H9 (cell line): ENCODE results near the gene MRPL54. TPM values are rescaled to one million over a fixed set of nuclear protein-coding genes. Genes with fewer than 3 reads are reported as not detected.

ENCODE experiments used
- DNase-seq: peaks from one replicate; pipeline ENCODE4 v3.0.0-alpha.2; 2017
- H2AFZ ChIP-seq: one replicate; pipeline ENCODE4 v1.6.1; 2013; ENCODE audit warnings: mild to moderate bottlenecking, low read length, control low read depth, moderate library complexity
- H2AK5ac ChIP-seq: 2 replicates; pipeline ENCODE4 v1.6.1; 2013; ENCODE audit warnings: low read length, control low read depth, mixed read lengths; ENCODE audit not compliant: insufficient read length
- H2BK120ac ChIP-seq: one replicate; pipeline ENCODE4 v1.6.1; 2013; ENCODE audit warnings: low read depth, mild to moderate bottlenecking, low read length, control low read depth, inconsistent platforms; ENCODE audit not compliant: poor library complexity, severe bottlenecking
- H2BK12ac ChIP-seq: 2 replicates; pipeline ENCODE4 v1.6.1; 2013; ENCODE audit warnings: low read length, control low read depth, mixed read lengths, low read depth; ENCODE audit not compliant: insufficient read length
- H2BK15ac ChIP-seq: 2 replicates; pipeline ENCODE4 v1.6.1; 2013; ENCODE audit warnings: low read depth, low read length, control low read depth
- H2BK20ac ChIP-seq: one replicate; pipeline ENCODE4 v1.6.1; 2013; ENCODE audit warnings: low read depth, mild to moderate bottlenecking, low read length, control low read depth, inconsistent platforms; ENCODE audit not compliant: poor library complexity, severe bottlenecking
- H2BK5ac ChIP-seq: 2 replicates; pipeline ENCODE4 v1.6.1; 2013; ENCODE audit warnings: low read length, control low read depth, mixed read lengths; ENCODE audit not compliant: insufficient read length
- H3K14ac ChIP-seq: 2 replicates; pipeline ENCODE4 v1.6.1; 2013; ENCODE audit warnings: low read length, control low read depth; ENCODE audit not compliant: insufficient read depth
- H3K18ac ChIP-seq: 2 replicates; pipeline ENCODE4 v1.6.1; 2013; ENCODE audit warnings: low read depth, mild to moderate bottlenecking, mixed read lengths, low read length, control low read depth; ENCODE audit not compliant: insufficient read length
- H3K23ac ChIP-seq: 2 replicates; pipeline ENCODE4 v1.6.1; 2013; ENCODE audit warnings: low read length, control low read depth, mixed read lengths, low read depth; ENCODE audit not compliant: insufficient read length
- H3K23me2 ChIP-seq: 2 replicates; pipeline ENCODE4 v1.6.1; 2013; ENCODE audit warnings: low read depth, mild to moderate bottlenecking, mixed read lengths, low read length, control low read depth; ENCODE audit not compliant: insufficient read length, poor library complexity, severe bottlenecking
- H3K27ac ChIP-seq: 2 replicates; pipeline ENCODE4 v1.5.1; 2013; ENCODE audit warnings: low read length, control low read depth, mixed read lengths, low read depth; ENCODE audit not compliant: insufficient read length
- H3K27me3 ChIP-seq: 2 replicates; pipeline ENCODE4 v1.6.1; 2013; ENCODE audit warnings: low read length, control low read depth, inconsistent platforms; ENCODE audit not compliant: insufficient read depth
- H3K4ac ChIP-seq: 2 replicates; pipeline ENCODE4 v1.6.1; 2013; ENCODE audit warnings: low read depth, mild to moderate bottlenecking, control low read depth, inconsistent platforms, low read length, moderate library complexity
- H3K4me1 ChIP-seq: 2 replicates; pipeline ENCODE4 v1.6.1; 2013; ENCODE audit warnings: low read length, control low read depth, inconsistent platforms; ENCODE audit not compliant: insufficient read depth
- H3K4me2 ChIP-seq: 2 replicates; pipeline ENCODE4 v1.6.1; 2013; ENCODE audit warnings: low read length, control low read depth, mixed read lengths; ENCODE audit not compliant: insufficient read length, insufficient read depth
- H3K56ac ChIP-seq: 2 replicates; pipeline ENCODE4 v1.6.1; 2013; ENCODE audit warnings: low read depth, mild to moderate bottlenecking, mixed read lengths, low read length, control low read depth; ENCODE audit not compliant: insufficient read length
- H3K79me1 ChIP-seq: 2 replicates; pipeline ENCODE4 v1.6.1; 2013; ENCODE audit warnings: low read depth, mild to moderate bottlenecking, moderate library complexity, low read length, control low read depth, inconsistent platforms; ENCODE audit not compliant: insufficient read depth, poor library complexity, severe bottlenecking
- H3K79me2 ChIP-seq: 2 replicates; pipeline ENCODE4 v1.6.1; 2013; ENCODE audit warnings: low read length, control low read depth, inconsistent platforms; ENCODE audit not compliant: insufficient read depth
- H3K9ac ChIP-seq: 2 replicates; pipeline ENCODE4 v1.6.1; 2013; ENCODE audit warnings: low read length, control low read depth, mixed read lengths; ENCODE audit not compliant: insufficient read length; ENCODE audit errors: extremely low read depth
- H3K9me3 ChIP-seq: one replicate; pipeline ENCODE4 v1.6.1; 2013; ENCODE audit warnings: low read depth, low read length, inconsistent platforms; ENCODE audit not compliant: control insufficient read depth
- H3T11ph ChIP-seq: one replicate; pipeline ENCODE4 v1.6.1; 2013; ENCODE audit warnings: mild to moderate bottlenecking, low read length, control low read depth, inconsistent platforms
- H4K20me1 ChIP-seq: one replicate; pipeline ENCODE4 v1.6.1; 2013; ENCODE audit not compliant: control insufficient read depth, insufficient read length, insufficient read depth
- H4K5ac ChIP-seq: 2 replicates; pipeline ENCODE4 v1.6.1; 2013; ENCODE audit warnings: low read depth, mild to moderate bottlenecking, mixed read lengths, low read length, control low read depth; ENCODE audit not compliant: insufficient read length
- H4K8ac ChIP-seq: replicated peaks from 2 replicates; pipeline ENCODE4 v1.6.1; 2013; ENCODE audit warnings: low read length, control low read depth, mixed read lengths, low read depth; ENCODE audit not compliant: insufficient read length
- H4K91ac ChIP-seq: 2 replicates; pipeline ENCODE4 v1.6.1; 2013; ENCODE audit warnings: low read depth, mild to moderate bottlenecking, moderate library complexity, mixed read lengths, low read length, control low read depth; ENCODE audit not compliant: insufficient read length
- H3K27ac Mint-ChIP-seq, 3 experiments: 2 replicates in 2 of 3; 3 replicates in 1 of 3; pipeline ENCODE4 v1.8.0; 2020 to 2021; ENCODE audit warnings: mixed read lengths in 3 of 3, mild to moderate bottlenecking in 1 of 3, moderate library complexity in 1 of 3
- H3K27me3 Mint-ChIP-seq: 2 replicates; pipeline ENCODE4 v1.8.0; 2021; ENCODE audit warnings: low read depth, mild to moderate bottlenecking, moderate library complexity, mixed read lengths
- H3K36me3 Mint-ChIP-seq, 3 experiments: 2 replicates in 2 of 3; 3 replicates in 1 of 3; pipeline ENCODE4 v1.8.0; 2020 to 2021; ENCODE audit warnings: low read depth in 3 of 3, mixed read lengths in 3 of 3; ENCODE audit not compliant: insufficient read depth in 1 of 3
- H3K4me1 Mint-ChIP-seq, 2 experiments: 2 replicates each; pipeline ENCODE4 v1.8.0; 2020; ENCODE audit warnings: mixed read lengths in 2 of 2
- H3K4me3 Mint-ChIP-seq, 2 experiments: 2 replicates in 1 of 2; 3 replicates in 1 of 2; pipeline ENCODE4 v1.8.0; 2020 to 2021; ENCODE audit warnings: mild to moderate bottlenecking in 2 of 2, mixed read lengths in 2 of 2, moderate library complexity in 1 of 2
- H3K9me3 Mint-ChIP-seq, 2 experiments: 2 replicates in 1 of 2; 3 replicates in 1 of 2; pipeline ENCODE4 v1.8.0; 2020; ENCODE audit warnings: mild to moderate bottlenecking in 2 of 2, mixed read lengths in 2 of 2, moderate library complexity in 1 of 2
- WGBS: extraction: QIAGEN DNeasy Blood & Tissue Kit; methylation state at CpG from one replicate; pipeline ENCODE4 v1.1.7; 2013; ENCODE audit warnings: missing lambda C conversion rate, low lambda C conversion rate, mixed read lengths; ENCODE audit not compliant: insufficient read length; ENCODE audit errors: extremely low coverage; 5-methylcytosine and 5-hydroxymethylcytosine counted together
- total RNA-seq: library from RNA; stranded (reverse); gene quantifications from 2 replicates; pipeline ENCODE4 v1.2.1, GENCODE V29; 2021
- TF ChIP-seq, protein P1 (sequence below): fragments of 200-600 bp; sonication (generic); conservative IDR thresholded peaks from 3 replicates; pipeline ENCODE4 v1.8.0; 2021; ENCODE audit warnings: antibody characterized with exemption, mild to moderate bottlenecking

The MRPL54 gene
- total RNA-seq, 1 experiment from 2014 or later = 60.0 TPM

DNA sequence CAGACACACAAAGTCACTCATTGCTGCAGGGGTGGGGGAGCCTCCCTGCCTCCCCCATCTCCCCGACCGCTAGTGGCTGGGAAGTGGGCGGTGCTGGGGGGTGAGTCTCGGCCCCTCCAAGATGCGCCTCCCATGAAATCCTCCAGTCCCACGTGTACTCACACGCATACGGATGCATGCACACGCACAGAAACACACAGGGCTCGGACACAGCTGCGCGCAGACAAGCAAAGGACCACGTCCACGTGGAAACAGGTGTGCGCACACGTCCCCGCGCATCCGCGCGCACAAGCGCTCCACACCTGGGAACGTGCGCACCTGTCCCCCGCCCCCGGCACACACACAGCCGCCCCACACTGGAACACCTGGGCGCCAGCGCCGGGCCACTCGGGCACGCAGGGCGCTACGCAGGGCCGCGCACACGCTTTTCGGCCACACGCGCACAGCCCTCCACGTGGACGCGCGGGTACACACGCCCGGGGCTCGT lies 23.0 kb downstream of the MRPL54 start:
- Histone ChIP-seq H3K18ac (no peak overlapping the region), H3K79me2 (no peaks in the 10 kb centered on the region), H3K4me2 (peak overlapping the region; percentile 54), H4K5ac (no peak overlapping the region), H3K23me2 (no peaks in the 10 kb centered on the region), H2BK15ac (no peak overlapping the region), H3K9ac (no peak overlapping the region), H3K56ac (no peak overlapping the region), H2BK12ac (no peak overlapping the region), H3K9me3 (peaks cover 19% of the 10 kb centered on the region), H4K8ac (no peak overlapping the region), H3K14ac (no peak overlapping the region), H3T11ph (no peak overlapping the region), H2BK20ac (no peak overlapping the region), H4K20me1 (no peaks in the 10 kb centered on the region), H2AK5ac (no peak overlapping the region), H4K91ac (no peak overlapping the region), H2BK5ac (no peak overlapping the region), H3K4me1 (no peaks in the 10 kb centered on the region), H2BK120ac (no peak overlapping the region), H3K4ac (no peak overlapping the region), H3K79me1 (no peaks in the 10 kb centered on the region), H2AFZ (no peak overlapping the region), H3K27me3 (peaks cover 2% of the 10 kb centered on the region; the same call in 1 of the 2 replicates), H3K23ac (no peak overlapping the region), H3K27ac (no peak overlapping the region)
- TF ChIP-seq, protein P1, sequence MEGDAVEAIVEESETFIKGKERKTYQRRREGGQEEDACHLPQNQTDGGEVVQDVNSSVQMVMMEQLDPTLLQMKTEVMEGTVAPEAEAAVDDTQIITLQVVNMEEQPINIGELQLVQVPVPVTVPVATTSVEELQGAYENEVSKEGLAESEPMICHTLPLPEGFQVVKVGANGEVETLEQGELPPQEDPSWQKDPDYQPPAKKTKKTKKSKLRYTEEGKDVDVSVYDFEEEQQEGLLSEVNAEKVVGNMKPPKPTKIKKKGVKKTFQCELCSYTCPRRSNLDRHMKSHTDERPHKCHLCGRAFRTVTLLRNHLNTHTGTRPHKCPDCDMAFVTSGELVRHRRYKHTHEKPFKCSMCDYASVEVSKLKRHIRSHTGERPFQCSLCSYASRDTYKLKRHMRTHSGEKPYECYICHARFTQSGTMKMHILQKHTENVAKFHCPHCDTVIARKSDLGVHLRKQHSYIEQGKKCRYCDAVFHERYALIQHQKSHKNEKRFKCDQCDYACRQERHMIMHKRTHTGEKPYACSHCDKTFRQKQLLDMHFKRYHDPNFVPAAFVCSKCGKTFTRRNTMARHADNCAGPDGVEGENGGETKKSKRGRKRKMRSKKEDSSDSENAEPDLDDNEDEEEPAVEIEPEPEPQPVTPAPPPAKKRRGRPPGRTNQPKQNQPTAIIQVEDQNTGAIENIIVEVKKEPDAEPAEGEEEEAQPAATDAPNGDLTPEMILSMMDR = no peak
- no CpG with 5 or more reads among the region's 47 CpGs for whole genome bisulfite sequencing
- DNase-seq = no peak
- no peak overlapping the region for H3K27ac Mint-ChIP-seq
- H3K27me3 Mint-ChIP-seq = peaks cover 69% of the 10 kb centered on the region
- H3K4me3 Mint-ChIP-seq = peak overlapping the region; percentile 64 to 83
- H3K9me3 Mint-ChIP-seq = peaks cover 21 to 23% of the 10 kb centered on the region in 2 experiments
- peaks cover 21 to 24% (median 21%) of the 10 kb centered on the region in 3 experiments for H3K36me3 Mint-ChIP-seq
- H3K4me1 Mint-ChIP-seq = peaks cover 5 to 8% of the 10 kb centered on the region in 2 experiments
